Panc1 (cell line): ENCODE results near the gene SCO2. TPM values are rescaled to one million over a fixed set of nuclear protein-coding genes. Genes with fewer than 3 reads are reported as not detected.

ENCODE experiments used
- ATAC-seq: fragments of 200-7000 bp; cut with Tn5 transposase; 2 replicates; pipeline ENCODE4 v1.9.1; 2020; ENCODE audit warnings: mild to moderate bottlenecking, moderate library complexity
- BruUV-seq: library from RNA; stranded (reverse); fragments of 400-500 nt; replicated peaks from 2 replicates; lab custom pipeline; 2021; lab: Mats Ljungman, UMichigan
- CTCF ChIA-PET: fragments of 300-600 bp; sonication (Branson Sonifier 250); formaldehyde crosslinking; loops from one replicate; lab custom pipeline; 2022; ENCODE audit warnings: antibody characterized with exemption; lab: Charles Lee
- POLR2A ChIA-PET: fragments of 300-600 bp; sonication (Branson Sonifier 250); formaldehyde crosslinking; loops from one replicate; lab custom pipeline; 2022; ENCODE audit warnings: antibody characterized with exemption; lab: Charles Lee
- DNase-seq: peaks from one replicate; pipeline ENCODE4 v3.0.0-alpha.2; 2010; ENCODE audit warnings: low read depth, low spot score
- H3K27ac ChIP-seq: 2 replicates; pipeline ENCODE4 v1.5.1; 2011; ENCODE audit warnings: mild to moderate bottlenecking, low read length, inconsistent platforms
- H3K27me3 ChIP-seq: fragments of 200-500 bp; sonication (Bioruptor generic); 2 replicates; pipeline ENCODE4 v1.6.0; 2014; ENCODE audit warnings: low read length, inconsistent platforms; ENCODE audit not compliant: control insufficient read depth, insufficient read depth
- H3K36me3 ChIP-seq: fragments of 200-500 bp; sonication (Bioruptor generic); 2 replicates; pipeline ENCODE4 v1.5.1; 2014; ENCODE audit warnings: inconsistent platforms, mild to moderate bottlenecking, low read length, moderate library complexity; ENCODE audit not compliant: control insufficient read depth, insufficient read depth
- H3K4me1 ChIP-seq: 2 replicates; pipeline ENCODE4 v1.5.1; 2011; ENCODE audit warnings: inconsistent platforms, mild to moderate bottlenecking, low read length, moderate library complexity; ENCODE audit not compliant: control insufficient read depth, insufficient read depth
- H3K4me3 ChIP-seq, 2 experiments: 2 replicates each; pipeline ENCODE4 v1.5.1; 2011 to 2012; ENCODE audit warnings: low read depth in 2 of 2, low read length in 2 of 2, mild to moderate bottlenecking in 2 of 2, inconsistent platforms in 1 of 2, moderate library complexity in 1 of 2
- H3K9me3 ChIP-seq: fragments of 200-500 bp; sonication (Bioruptor generic); 2 replicates; pipeline ENCODE4 v1.5.1; 2014; ENCODE audit warnings: low read depth, mild to moderate bottlenecking, inconsistent platforms, low read length, moderate library complexity; ENCODE audit not compliant: control insufficient read depth, insufficient read depth
- POLR2AphosphoS5 ChIP-seq: IDR thresholded peaks from 2 replicates; pipeline ENCODE4 v1.6.1; 2012; ENCODE audit warnings: mild to moderate bottlenecking, low read depth, low read length, moderate library complexity
- SIN3A ChIP-seq: IDR thresholded peaks from 2 replicates; pipeline ENCODE4 v1.6.1; 2012; ENCODE audit warnings: low read depth, mild to moderate bottlenecking, low read length, moderate library complexity, borderline replicate concordance; ENCODE audit not compliant: insufficient read depth
- TCF7L2 ChIP-seq: IDR thresholded peaks from 2 replicates; pipeline ENCODE4 v1.6.1; 2011; ENCODE audit warnings: mild to moderate bottlenecking, low read depth, low read length, inconsistent platforms
- in situ Hi-C: cut with HindIII; loops from 2 replicates; pipeline ENCODE4 v1.10.0; 2016; ENCODE audit warnings: low sequenced_read_pairs, low pct_unique_long_range_greater_than_20kb
- intact Hi-C: fragments of 100-400 bp; cut with micrococcal nuclease; formaldehyde crosslinking; loops from one replicate; pipeline ENCODE4 v1.10.0; 2022; ENCODE audit not compliant: unreplicated experiment
- total RNA-seq: library from RNA; stranded (reverse); gene quantifications from one replicate; pipeline ENCODE4 v1.2.1, GENCODE V29; 2021; ENCODE audit not compliant: unreplicated experiment
- TF ChIP-seq, protein P1 (sequence below), 2 experiments: IDR thresholded peaks; 2 replicates each; pipeline ENCODE4 v1.6.1; 2011 to 2012; ENCODE audit warnings: low read depth in 2 of 2, control low read depth in 1 of 2, low read length in 1 of 2, mild to moderate bottlenecking in 1 of 2, moderate library complexity in 1 of 2; ENCODE audit not compliant: insufficient read depth in 1 of 2
- TF ChIP-seq, protein P2 (sequence below): fragments of 450-650 bp; IDR thresholded peaks from 2 replicates; pipeline ENCODE4 v1.5.1; 2017; ENCODE audit warnings: mild to moderate bottlenecking

The SCO2 gene
- total RNA-seq, 1 experiment from 2014 or later, result 14.2 TPM

DNA sequence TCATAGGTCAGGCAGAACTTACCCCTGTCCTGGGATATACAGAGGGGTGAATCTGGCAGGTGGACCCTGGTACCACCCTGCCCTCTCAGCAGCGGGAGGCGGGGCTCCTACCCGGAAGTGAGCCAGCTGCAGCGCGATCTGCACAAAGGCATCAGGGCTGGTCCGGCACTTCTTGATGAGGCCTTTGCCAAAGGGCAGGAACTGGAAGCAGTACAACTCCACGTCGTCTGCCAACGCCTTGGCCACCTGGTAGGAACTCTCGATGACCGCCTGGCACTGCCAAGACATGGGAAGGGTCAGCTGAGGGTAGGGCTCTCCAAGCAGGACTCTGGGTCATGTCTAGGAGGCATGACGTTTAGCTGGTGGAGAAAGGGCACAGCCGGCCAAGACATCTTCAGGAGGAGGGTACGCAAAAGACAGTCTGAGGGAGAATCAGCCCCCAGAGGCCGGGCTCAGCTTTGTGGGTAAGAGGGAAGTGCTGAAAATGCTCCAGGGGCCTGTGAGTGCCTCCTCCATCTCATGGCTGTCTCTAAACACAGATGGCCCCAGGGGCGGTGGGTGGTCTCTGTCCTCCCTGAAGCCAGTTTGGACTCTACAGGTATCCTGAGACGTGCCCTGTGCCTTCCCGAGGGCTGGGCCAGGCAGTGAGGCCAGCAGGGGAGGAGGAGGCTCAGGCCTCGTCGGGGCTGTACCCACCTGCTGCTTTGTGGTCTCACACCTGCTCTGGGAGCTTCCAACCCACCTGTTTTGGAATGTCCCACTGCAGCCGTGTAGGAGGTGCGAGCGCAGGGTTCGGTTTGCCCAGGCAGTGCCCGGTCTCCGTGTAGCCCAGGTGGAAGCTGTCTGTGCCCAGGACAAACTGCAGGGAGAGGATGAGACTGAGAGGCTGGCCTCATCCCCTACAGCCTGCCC lies 46.1 kb upstream of the SCO2 start:
- Histone ChIP-seq H3K36me3 (no peaks in the 10 kb centered on the region), H3K4me3 (no peak overlapping the region), H3K4me1 (no peaks in the 10 kb centered on the region), H3K27me3 (no peaks in the 10 kb centered on the region), H3K27ac (no peak overlapping the region), H3K9me3 (no peaks in the 10 kb centered on the region)
- intact Hi-C loops, result no loop called here
- TF ChIP-seq, protein P1, sequence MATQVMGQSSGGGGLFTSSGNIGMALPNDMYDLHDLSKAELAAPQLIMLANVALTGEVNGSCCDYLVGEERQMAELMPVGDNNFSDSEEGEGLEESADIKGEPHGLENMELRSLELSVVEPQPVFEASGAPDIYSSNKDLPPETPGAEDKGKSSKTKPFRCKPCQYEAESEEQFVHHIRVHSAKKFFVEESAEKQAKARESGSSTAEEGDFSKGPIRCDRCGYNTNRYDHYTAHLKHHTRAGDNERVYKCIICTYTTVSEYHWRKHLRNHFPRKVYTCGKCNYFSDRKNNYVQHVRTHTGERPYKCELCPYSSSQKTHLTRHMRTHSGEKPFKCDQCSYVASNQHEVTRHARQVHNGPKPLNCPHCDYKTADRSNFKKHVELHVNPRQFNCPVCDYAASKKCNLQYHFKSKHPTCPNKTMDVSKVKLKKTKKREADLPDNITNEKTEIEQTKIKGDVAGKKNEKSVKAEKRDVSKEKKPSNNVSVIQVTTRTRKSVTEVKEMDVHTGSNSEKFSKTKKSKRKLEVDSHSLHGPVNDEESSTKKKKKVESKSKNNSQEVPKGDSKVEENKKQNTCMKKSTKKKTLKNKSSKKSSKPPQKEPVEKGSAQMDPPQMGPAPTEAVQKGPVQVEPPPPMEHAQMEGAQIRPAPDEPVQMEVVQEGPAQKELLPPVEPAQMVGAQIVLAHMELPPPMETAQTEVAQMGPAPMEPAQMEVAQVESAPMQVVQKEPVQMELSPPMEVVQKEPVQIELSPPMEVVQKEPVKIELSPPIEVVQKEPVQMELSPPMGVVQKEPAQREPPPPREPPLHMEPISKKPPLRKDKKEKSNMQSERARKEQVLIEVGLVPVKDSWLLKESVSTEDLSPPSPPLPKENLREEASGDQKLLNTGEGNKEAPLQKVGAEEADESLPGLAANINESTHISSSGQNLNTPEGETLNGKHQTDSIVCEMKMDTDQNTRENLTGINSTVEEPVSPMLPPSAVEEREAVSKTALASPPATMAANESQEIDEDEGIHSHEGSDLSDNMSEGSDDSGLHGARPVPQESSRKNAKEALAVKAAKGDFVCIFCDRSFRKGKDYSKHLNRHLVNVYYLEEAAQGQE (IDR thresholded peaks at IDR 0.05; ENCODE audit: insufficient read depth in 1 of 2, low read depth in 2 of 2, low read length in 1 of 2), result no peak
- TF ChIP-seq, protein P2, sequence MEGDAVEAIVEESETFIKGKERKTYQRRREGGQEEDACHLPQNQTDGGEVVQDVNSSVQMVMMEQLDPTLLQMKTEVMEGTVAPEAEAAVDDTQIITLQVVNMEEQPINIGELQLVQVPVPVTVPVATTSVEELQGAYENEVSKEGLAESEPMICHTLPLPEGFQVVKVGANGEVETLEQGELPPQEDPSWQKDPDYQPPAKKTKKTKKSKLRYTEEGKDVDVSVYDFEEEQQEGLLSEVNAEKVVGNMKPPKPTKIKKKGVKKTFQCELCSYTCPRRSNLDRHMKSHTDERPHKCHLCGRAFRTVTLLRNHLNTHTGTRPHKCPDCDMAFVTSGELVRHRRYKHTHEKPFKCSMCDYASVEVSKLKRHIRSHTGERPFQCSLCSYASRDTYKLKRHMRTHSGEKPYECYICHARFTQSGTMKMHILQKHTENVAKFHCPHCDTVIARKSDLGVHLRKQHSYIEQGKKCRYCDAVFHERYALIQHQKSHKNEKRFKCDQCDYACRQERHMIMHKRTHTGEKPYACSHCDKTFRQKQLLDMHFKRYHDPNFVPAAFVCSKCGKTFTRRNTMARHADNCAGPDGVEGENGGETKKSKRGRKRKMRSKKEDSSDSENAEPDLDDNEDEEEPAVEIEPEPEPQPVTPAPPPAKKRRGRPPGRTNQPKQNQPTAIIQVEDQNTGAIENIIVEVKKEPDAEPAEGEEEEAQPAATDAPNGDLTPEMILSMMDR, result no peak
- no peak for TF ChIP-seq TCF7L2
- TF ChIP-seq SIN3A, result no peak
- no peak for TF ChIP-seq POLR2AphosphoS5
- no TSS peak for BruUV-seq
- no peak for ATAC-seq
- POLR2A ChIA-PET, result no interaction called here
- in situ Hi-C loops, result no loop called here
- CTCF ChIA-PET, result no interaction called here
- no peak for DNase-seq

DNA sequence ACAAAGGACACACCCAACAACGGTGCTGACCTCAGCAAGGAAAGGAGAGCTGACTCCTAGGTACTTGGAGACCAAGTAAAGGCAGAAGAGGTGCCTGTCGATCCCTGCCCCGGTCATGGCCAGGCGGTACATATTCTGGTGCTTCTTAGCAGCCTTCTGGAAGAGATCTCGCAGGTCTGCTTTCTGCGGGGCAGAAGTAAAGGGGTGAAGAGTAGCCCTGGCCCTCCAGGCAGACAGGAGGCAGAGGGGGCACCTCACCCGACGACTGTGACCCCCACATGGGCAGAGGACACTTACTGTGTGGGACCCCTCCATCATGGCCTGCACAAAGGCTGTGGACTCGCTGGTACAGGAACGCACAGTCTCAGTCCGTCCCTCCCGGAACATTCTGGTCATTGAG lies 45.5 kb upstream of the SCO2 start:
- H3K4me1 ChIP-seq, result no peaks in the 10 kb centered on the region
- ATAC-seq, result no peak
- in situ Hi-C loops (no loop called here), intact Hi-C loops (no loop called here)
- ChIA-PET CTCF (no interaction called here), POLR2A (no interaction called here)
- BruUV-seq, result no TSS peak
- no peaks in the 10 kb centered on the region for H3K36me3 ChIP-seq
- no peaks in the 10 kb centered on the region for H3K9me3 ChIP-seq
- no peak overlapping the region for H3K4me3 ChIP-seq
- H3K27me3 ChIP-seq, result no peaks in the 10 kb centered on the region
- no peak overlapping the region for H3K27ac ChIP-seq
- DNase-seq, result no peak
- TF ChIP-seq SIN3A, result no peak
- TF ChIP-seq, protein P2, result no peak
- TF ChIP-seq, protein P1 (IDR thresholded peaks at IDR 0.05; ENCODE audit: insufficient read depth in 1 of 2, low read depth in 2 of 2, low read length in 1 of 2), result no peak
- TF ChIP-seq POLR2AphosphoS5, result no peak
